ENCODE data around the gene CDH2. TPM values are rescaled to one million over a fixed set of nuclear protein-coding genes. Genes with fewer than 3 reads are reported as not detected.

The CDH2 gene
- total RNA-seq, 1 experiment from 2014 or later, result 36.2 TPM

DNA sequence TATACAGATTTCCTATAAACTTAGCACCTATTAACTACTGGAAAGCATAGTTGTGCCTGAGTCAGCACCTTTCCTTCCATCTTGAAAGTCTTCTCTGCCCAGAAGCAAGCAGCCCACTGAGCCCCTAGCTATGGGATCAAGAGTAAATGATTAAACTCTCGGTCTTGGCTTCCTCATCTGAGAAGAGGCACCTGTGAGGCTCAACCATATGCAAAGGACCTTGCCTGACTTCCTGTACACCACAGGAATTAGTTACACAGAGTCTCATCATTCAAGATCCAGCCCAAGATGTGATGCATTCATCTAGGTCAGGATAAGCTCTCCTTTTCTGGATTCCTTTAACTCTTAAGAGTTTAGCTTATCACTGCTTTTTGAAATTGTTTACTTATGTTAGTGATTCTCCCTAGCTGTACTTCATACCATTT lies 96.0 kb downstream of the CDH2 start:
- Histone ChIP-seq H3K23me2 (ENCODE audit: insufficient read length, low read depth, low read length, poor library complexity, severe bottlenecking) (no peaks in the 10 kb centered on the region), H3K18ac (ENCODE audit: insufficient read length, low read depth, low read length) (no peak overlapping the region), H2BK20ac (ENCODE audit: low read depth, low read length, poor library complexity, severe bottlenecking) (no peak overlapping the region), H3K56ac (ENCODE audit: insufficient read length, low read depth, low read length) (no peak overlapping the region), H3K79me2 (ENCODE audit: insufficient read depth, low read length) (no peaks in the 10 kb centered on the region), H3K27ac (ENCODE audit: insufficient read length, low read depth, low read length) (no peak overlapping the region), H2BK120ac (ENCODE audit: low read depth, low read length, poor library complexity, severe bottlenecking) (no peak overlapping the region), H2BK15ac (ENCODE audit: low read depth, low read length) (no peak overlapping the region), H3K9ac (ENCODE audit: extremely low read depth, insufficient read length, low read length) (no peak overlapping the region), H2AFZ (ENCODE audit: low read length) (no peak overlapping the region), H4K20me1 (ENCODE audit: control insufficient read depth, insufficient read depth, insufficient read length) (no peaks in the 10 kb centered on the region), H3K14ac (ENCODE audit: insufficient read depth, low read length) (no peak overlapping the region), H4K8ac (replicated peaks; ENCODE audit: insufficient read length, low read depth, low read length) (no peak overlapping the region), H4K5ac (ENCODE audit: insufficient read length, low read depth, low read length) (no peak overlapping the region), H3K79me1 (ENCODE audit: insufficient read depth, low read depth, low read length, poor library complexity, severe bottlenecking) (no peaks in the 10 kb centered on the region), H3K4ac (ENCODE audit: low read depth, low read length) (no peak overlapping the region), H3K27me3 (ENCODE audit: insufficient read depth, low read length) (no peaks in the 10 kb centered on the region), H2BK5ac (ENCODE audit: insufficient read length, low read length) (no peak overlapping the region), H3K9me3 (ENCODE audit: control insufficient read depth, low read depth, low read length) (no peaks in the 10 kb centered on the region), H4K91ac (ENCODE audit: insufficient read length, low read depth, low read length) (no peak overlapping the region), H3K23ac (ENCODE audit: insufficient read length, low read depth, low read length) (no peak overlapping the region), H3T11ph (ENCODE audit: low read length) (no peak overlapping the region), H3K4me2 (ENCODE audit: insufficient read depth, insufficient read length, low read length) (no peak overlapping the region), H2AK5ac (ENCODE audit: insufficient read length, low read length) (no peak overlapping the region), H2BK12ac (ENCODE audit: insufficient read length, low read depth, low read length) (no peak overlapping the region), H3K4me1 (ENCODE audit: insufficient read depth, low read length) (peaks cover 6% of the 10 kb centered on the region; the same call in 1 of the 2 replicates)
- Mint-ChIP-seq H3K9me3 (no peaks in the 10 kb centered on the region), H3K27ac (no peak overlapping the region; a peak in 1 of 7 replicates), H3K36me3 (ENCODE audit: insufficient read depth in 1 of 3, low read depth in 3 of 3) (no peaks in the 10 kb centered on the region), H3K27me3 (ENCODE audit: low read depth) (peaks cover 3% of the 10 kb centered on the region; the same call in 1 of the 2 replicates), H3K4me1 (peaks cover 16 to 42% of the 10 kb centered on the region in 2 experiments), H3K4me3 (no peak overlapping the region)
- no CpG with 5 or more reads among the region's 1 CpG for WGBS (ENCODE audit: extremely low coverage, insufficient read length, low lambda C conversion rate)
- DNase-seq, result no peak
- TF ChIP-seq, protein P1, sequence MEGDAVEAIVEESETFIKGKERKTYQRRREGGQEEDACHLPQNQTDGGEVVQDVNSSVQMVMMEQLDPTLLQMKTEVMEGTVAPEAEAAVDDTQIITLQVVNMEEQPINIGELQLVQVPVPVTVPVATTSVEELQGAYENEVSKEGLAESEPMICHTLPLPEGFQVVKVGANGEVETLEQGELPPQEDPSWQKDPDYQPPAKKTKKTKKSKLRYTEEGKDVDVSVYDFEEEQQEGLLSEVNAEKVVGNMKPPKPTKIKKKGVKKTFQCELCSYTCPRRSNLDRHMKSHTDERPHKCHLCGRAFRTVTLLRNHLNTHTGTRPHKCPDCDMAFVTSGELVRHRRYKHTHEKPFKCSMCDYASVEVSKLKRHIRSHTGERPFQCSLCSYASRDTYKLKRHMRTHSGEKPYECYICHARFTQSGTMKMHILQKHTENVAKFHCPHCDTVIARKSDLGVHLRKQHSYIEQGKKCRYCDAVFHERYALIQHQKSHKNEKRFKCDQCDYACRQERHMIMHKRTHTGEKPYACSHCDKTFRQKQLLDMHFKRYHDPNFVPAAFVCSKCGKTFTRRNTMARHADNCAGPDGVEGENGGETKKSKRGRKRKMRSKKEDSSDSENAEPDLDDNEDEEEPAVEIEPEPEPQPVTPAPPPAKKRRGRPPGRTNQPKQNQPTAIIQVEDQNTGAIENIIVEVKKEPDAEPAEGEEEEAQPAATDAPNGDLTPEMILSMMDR (conservative IDR thresholded peaks at IDR 0.05), result no peak
